Activated CD8-positive, alpha-beta memory T cell treated with anti-CD3 and anti-CD28 coated beads for 4 hours (primary cell): ENCODE data around the gene SMAGP.
"Not testable (repeated sequence)": the region's sequence is repeated elsewhere in the genome, so short reads cannot be mapped to it uniquely, and the experiment has no call there.

Experiments used
- DNase-seq, 2 donors: peaks; one replicate each; pipeline ENCODE4 v3.0.0-alpha.2; 2020; ENCODE audit warnings: low read depth in 2 of 2

Gene SMAGP

GRCh38 chr12:51270067-51270950 lies at the start of gene SMAGP:
TSS of gene SMAGP (minus strand) at chr12:51270415. CDS start at chr12:51269278, 1,137 bp downstream.
- DNase-seq: no peak

- no peak for DNase-seq
Observed at GRCh38 chr12:51318846-51319599, 48.8 kb upstream of the SMAGP start.

GRCh38 chr12:51318057-51318806 lies 48.0 kb upstream of the SMAGP start:
- not testable (repeated sequence) for DNase-seq

- no peak for DNase-seq
Observed at GRCh38 chr12:51311389-51311788, 41.2 kb upstream of the SMAGP start.

- no peak for DNase-seq
Observed at GRCh38 chr12:51307655-51308593, 37.7 kb upstream of the SMAGP start.

DNA sequence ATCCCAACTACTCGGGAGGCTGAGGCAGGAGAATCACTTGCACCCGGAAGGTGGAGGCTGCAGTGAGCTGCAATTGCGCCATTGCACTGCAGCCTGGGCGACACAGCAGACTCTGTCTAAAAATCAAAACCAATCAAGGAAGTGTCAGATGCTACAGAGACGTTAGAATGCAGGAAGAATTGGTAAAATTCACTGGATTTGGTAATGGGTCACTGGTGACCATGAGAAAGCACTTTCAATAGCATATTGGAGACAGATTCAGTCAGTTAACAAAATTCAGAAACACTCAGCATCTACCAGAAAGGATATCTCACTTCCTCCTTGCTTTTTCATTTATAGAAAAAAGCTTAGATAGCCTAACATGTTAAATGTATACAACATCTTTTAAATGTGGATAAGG lies 36.3 kb upstream of the SMAGP start:
- no peak for DNase-seq

DNA sequence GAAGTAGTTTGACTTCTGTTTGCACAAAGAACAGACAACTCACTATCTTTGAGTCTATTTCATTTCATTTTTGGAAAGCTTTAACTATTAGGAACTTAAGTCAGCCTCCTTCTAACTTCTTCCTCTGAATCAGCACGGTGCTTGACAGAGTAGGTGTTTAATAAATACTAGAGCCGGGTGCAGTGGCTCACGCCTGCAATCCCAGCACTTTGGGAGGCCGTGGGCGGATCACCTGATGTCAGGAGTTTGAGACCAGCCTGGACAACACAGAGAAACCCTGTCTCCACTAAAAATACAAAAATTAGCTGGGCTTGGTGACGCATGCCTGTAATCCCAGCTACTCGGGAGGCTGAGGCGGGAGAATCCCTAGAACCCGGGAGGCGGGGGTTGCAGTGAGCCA lies 30.6 kb upstream of the SMAGP start:
- not testable (repeated sequence) for DNase-seq

GRCh38 chr12:51295651-51296050 lies 25.4 kb upstream of the SMAGP start:
- DNase-seq: no peak

- DNase-seq: not testable (repeated sequence)
Observed at GRCh38 chr12:51294097-51294496, 23.9 kb upstream of the SMAGP start.

DNA sequence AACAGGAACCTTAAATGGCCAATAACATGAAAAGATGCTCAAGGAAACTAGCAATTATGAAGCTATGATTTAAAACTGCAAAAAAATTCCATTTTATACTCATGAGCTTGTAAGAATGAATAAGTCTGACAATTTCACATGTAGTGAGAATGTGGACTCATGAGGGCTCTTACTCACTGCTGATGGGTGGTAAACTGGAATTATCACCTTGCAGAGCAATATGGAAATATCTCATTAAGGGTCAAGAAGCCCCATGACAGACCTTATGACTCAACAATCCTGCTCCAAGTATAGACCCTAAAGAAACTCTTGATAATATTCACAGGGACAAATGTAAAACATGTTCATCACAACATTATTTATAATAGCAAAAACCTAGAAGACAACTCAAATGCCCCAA lies 23.5 kb upstream of the SMAGP start:
- DNase-seq: no peak

GRCh38 chr12:51291603-51292513 lies 21.6 kb upstream of the SMAGP start:
- not testable (repeated sequence) for DNase-seq

DNA sequence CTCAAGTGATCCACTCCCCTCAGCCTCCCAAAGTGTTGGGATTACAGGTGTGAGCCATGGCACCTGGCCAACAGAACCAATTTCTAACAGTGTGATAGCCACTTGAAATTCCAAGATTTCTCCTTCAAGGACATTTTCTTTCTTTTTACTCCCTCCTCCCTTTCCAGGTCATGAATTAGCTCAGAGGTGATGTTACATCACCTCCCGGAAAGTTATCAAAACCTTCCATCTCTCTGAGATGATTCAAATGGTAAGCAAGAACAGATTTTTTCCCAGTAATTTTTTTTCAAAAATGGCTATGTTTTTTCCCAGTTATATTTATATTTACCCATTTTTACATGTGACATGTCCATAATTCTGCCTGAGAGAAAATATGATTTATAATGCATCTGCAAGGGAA lies 15.6 kb upstream of the SMAGP start:
- no peak for DNase-seq

DNA sequence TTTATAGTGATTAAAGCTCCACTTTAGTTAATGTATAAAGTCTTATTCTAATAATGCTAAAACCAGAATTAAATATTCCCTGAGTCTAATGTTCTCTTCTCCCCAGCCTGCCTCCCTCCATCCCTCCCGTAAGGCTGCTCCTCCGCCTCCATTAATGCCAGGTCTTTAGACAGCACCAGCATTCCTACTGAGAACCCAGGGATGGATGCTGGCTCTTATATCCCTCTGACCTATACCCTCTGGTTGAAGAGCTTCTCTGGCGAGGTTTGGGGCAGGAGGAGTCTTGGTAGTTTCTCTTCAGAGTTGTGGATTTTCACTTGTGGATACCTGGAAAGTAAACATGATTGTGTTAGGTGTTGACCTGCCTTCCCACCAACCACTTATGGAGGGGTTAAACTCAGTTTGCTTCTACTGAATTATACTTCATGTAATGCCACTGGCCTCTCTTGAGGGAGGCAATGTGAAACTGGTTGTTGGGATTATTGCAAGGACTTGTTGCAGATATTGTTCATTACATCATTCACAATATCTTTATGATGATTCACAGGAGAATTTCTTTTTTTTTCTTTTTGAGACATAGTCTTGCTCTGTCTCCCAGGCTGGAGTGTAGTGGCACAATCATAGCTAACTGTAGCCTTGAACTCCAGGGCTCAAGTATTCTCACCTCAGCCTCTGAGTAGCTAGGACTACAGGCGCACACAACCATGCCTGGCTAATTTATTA lies 11.1 kb upstream of the SMAGP start:
- no peak for DNase-seq

GRCh38 chr12:51275088-51275487 lies 4.9 kb upstream of the SMAGP start:
- no peak for DNase-seq

GRCh38 chr12:51272810-51273209 lies 2.6 kb upstream of the SMAGP start:
- not testable (repeated sequence) for DNase-seq

DNA sequence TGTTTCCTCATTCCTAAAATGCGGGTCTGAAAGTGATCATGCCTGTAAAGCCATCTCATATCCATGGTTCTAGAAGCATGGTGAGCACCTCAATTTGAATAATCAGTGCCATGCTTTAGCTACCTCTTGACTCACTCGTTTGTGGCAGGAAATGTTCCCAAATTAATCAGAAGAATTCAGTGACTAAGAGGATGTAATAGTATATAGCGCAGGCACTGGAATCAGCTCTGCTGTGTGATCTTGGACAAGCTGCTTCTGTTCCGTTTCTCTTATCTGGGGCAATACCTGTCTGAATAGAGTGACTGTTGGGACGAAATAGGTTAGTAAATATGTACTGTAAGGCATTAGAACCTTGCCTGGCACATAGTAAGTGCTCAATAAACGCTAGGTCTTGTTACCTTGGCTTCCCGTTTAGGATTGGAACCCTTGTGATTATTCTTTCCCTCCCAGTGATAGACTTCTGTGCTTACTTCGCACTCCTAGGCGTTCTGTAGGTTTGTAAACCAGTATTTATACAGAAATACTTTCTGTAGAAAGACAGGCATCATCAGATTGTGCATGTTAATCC lies 820 bp upstream of the SMAGP start:
- no peak for DNase-seq

DNA sequence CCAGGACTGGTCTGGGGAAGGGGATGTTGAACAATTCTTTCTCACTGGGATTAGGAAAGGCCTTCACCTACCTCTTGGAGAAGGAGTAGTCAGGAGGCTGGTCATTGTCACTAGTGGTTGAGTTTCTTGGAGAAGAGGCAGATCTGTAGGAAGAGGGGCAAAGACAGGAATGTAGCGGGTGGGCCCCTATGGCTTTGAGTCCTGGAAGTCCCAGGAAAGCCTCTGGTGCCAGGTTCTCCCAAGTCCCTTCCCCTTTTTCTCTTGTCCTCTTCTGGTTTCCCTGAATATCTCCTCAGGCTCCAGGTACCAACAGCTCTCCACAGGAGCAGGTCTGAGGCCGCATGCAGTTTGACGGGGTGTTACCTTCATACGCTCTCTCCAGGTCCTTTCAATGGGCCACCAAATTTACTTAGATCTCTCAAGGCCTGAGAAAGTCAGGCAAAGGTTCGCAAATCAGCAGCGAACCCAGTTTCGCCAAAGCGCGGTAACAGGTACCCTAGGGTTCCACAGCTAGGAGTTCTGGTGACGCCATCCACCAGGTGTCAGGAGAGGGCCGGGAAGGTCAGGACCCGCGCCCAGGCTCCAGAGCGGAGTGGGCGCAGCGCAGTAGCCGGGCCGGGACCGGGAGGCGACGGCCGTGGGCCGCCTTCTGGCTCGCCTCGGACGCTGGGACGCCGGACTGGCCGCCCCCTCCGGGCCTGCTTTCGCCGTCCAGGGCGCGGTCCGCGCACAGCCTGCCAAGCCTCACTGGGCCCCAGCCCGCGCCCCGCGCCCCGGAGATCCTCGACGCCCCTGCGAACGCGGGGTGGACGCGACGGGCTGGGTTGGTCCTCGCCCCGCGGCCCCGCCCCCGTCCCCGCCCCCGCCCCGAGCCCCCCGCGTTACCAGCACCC lies 795 bp downstream of the SMAGP start:
- peak in 1 of 2 donors; percentile 25 for DNase-seq

- no peak for DNase-seq
Observed at GRCh38 chr12:51265024-51265423, 5.2 kb downstream of the SMAGP start.
